ENCODE results near the gene SBNO1.
"Not testable (repeated sequence)": the region's sequence is repeated elsewhere in the genome, so short reads cannot be mapped to it uniquely, and the experiment has no call there.

Gene SBNO1

GRCh38 chr12:123388177-123388950 is 23.7 kb upstream of the SBNO1 start:
- peak; percentile 49 for DNase-seq

- DNase-seq = no peak
These were observed 23.0 kb upstream of the SBNO1 start for GRCh38 chr12:123387508-123388176.

GRCh38 chr12:123385536-123385935 is 20.9 kb upstream of the SBNO1 start:
- not testable (repeated sequence) for DNase-seq

GRCh38 chr12:123384994-123385376 is 20.3 kb upstream of the SBNO1 start:
- no peak for DNase-seq

- DNase-seq = no peak
These were observed 19.8 kb upstream of the SBNO1 start for GRCh38 chr12:123384318-123384993.

- DNase-seq = no peak
These were observed 18.0 kb upstream of the SBNO1 start for GRCh38 chr12:123382684-123383083.

- no peak for DNase-seq
These were observed 14.7 kb upstream of the SBNO1 start for GRCh38 chr12:123379391-123379790.

- DNase-seq = not testable (repeated sequence)
These were observed 7.8 kb upstream of the SBNO1 start for GRCh38 chr12:123372415-123372814.

GRCh38 chr12:123371667-123372368 is 7.2 kb upstream of the SBNO1 start:
- not testable (repeated sequence) for DNase-seq

GRCh38 chr12:123369229-123369628 is 4.6 kb upstream of the SBNO1 start:
- no peak for DNase-seq

- not testable (repeated sequence) for DNase-seq
These were observed 3.8 kb upstream of the SBNO1 start for GRCh38 chr12:123368431-123368830.

GRCh38 chr12:123367511-123367910 is 2.9 kb upstream of the SBNO1 start:
- no peak for DNase-seq

GRCh38 chr12:123365025-123365917 is 624 bp upstream of the SBNO1 start:
- peak; percentile 98 for DNase-seq

GRCh38 chr12:123363740-123364531 is 711 bp downstream of the SBNO1 start:
- peak; percentile 10 for DNase-seq

- DNase-seq = no peak
These were observed 1.3 kb downstream of the SBNO1 start for GRCh38 chr12:123363390-123363739.

GRCh38 chr12:123358035-123358434 is 6.6 kb downstream of the SBNO1 start:
- no peak for DNase-seq

GRCh38 chr12:123356159-123356670 is 8.4 kb downstream of the SBNO1 start:
- DNase-seq = no peak

GRCh38 chr12:123354600-123354999 is 10.0 kb downstream of the SBNO1 start:
- no peak for DNase-seq

- DNase-seq = no peak
These were observed 13.3 kb downstream of the SBNO1 start for GRCh38 chr12:123351349-123351748.

- DNase-seq = no peak
These were observed 17.7 kb downstream of the SBNO1 start for GRCh38 chr12:123346946-123347345.

GRCh38 chr12:123344086-123344485 is 20.6 kb downstream of the SBNO1 start:
- no peak for DNase-seq

Data from DMS79 treated with DMSO at 0.1 percent for 48 hours (cell line).